NCI-H2196 (cell line): ENCODE data around the gene PROX1.
A peak's percentile ranks its signal among the peaks of the same experiment; 100 is the strongest.
"Not testable (repeated sequence)": the region's sequence is repeated elsewhere in the genome, so short reads cannot be mapped to it uniquely, and the experiment has no call there.

ENCODE experiments used
- DNase-seq: peaks from one replicate; lab custom pipeline; 2025; ENCODE audit not compliant: unreplicated experiment; lab: John Stamatoyannopoulos, UW

PROX1 gene

GRCh38 chr1:214066936-214067335 lies 79.2 kb downstream of the PROX1 start:
- DNase-seq: no peak

GRCh38 chr1:214067397-214067796 lies 79.6 kb downstream of the PROX1 start:
- DNase-seq: no peak

- DNase-seq: no peak
Measured at GRCh38 chr1:214067853-214068703, 80.3 kb downstream of the PROX1 start.

GRCh38 chr1:214068979-214069378 lies 81.2 kb downstream of the PROX1 start:
- DNase-seq: no peak

GRCh38 chr1:214071469-214071868 lies 83.7 kb downstream of the PROX1 start:
- no peak for DNase-seq

- no peak for DNase-seq
Measured at GRCh38 chr1:214072426-214073157, 84.8 kb downstream of the PROX1 start.

- no peak for DNase-seq
Measured at GRCh38 chr1:214074477-214074876, 86.7 kb downstream of the PROX1 start.

GRCh38 chr1:214075305-214075998 lies 87.7 kb downstream of the PROX1 start:
- no peak for DNase-seq

GRCh38 chr1:214075999-214076707 lies 88.4 kb downstream of the PROX1 start:
- no peak for DNase-seq

GRCh38 chr1:214076708-214077065 lies 88.9 kb downstream of the PROX1 start:
- peak; percentile 78 for DNase-seq

- no peak for DNase-seq
Measured at GRCh38 chr1:214078950-214079349, 91.2 kb downstream of the PROX1 start.

- DNase-seq: no peak
Measured at GRCh38 chr1:214085325-214085724, 97.6 kb downstream of the PROX1 start.

- no peak for DNase-seq
Measured at GRCh38 chr1:214086945-214087344, 99.2 kb downstream of the PROX1 start.

- not testable (repeated sequence) for DNase-seq
Measured at GRCh38 chr1:214089003-214089402, 101.2 kb downstream of the PROX1 start.
